Thymus (tissue), 11 donors: ENCODE results near the gene CRIM1. TPM values are rescaled to one million over a fixed set of nuclear protein-coding genes. Genes with fewer than 3 reads are reported as not detected.

Experiments
- DNase-seq, 9 donors: peaks; one replicate each; pipeline ENCODE4 v3.0.0-alpha.2; 2013; ENCODE audit warnings: low spot score in 9 of 9, low read depth in 6 of 9, missing footprints in 1 of 9
- H3K27ac ChIP-seq, 2 donors: one replicate each; pipeline ENCODE4 v1.5.1; 2013; ENCODE audit warnings: control low read depth in 1 of 2, low read depth in 1 of 2, low read length in 1 of 2, mild to moderate bottlenecking in 1 of 2, moderate library complexity in 1 of 2
- H3K27me3 ChIP-seq, 2 donors: one replicate each; pipeline ENCODE4 v1.5.1; 2013; ENCODE audit warnings: low read length in 1 of 2; ENCODE audit not compliant: control insufficient read depth in 2 of 2, insufficient read depth in 1 of 2
- H3K36me3 ChIP-seq, 2 donors: one replicate each; pipeline ENCODE4 v1.5.1; 2013; ENCODE audit warnings: low read length in 1 of 2, mild to moderate bottlenecking in 1 of 2, moderate library complexity in 1 of 2; ENCODE audit not compliant: control insufficient read depth in 2 of 2, insufficient read depth in 2 of 2
- H3K4me1 ChIP-seq, 2 donors: one replicate each; pipeline ENCODE4 v1.5.1; 2013; ENCODE audit warnings: low read length in 2 of 2; ENCODE audit not compliant: control insufficient read depth in 2 of 2, insufficient read depth in 2 of 2
- H3K4me3 ChIP-seq, 2 donors: one replicate each; pipeline ENCODE4 v1.5.1; 2013; ENCODE audit warnings: low read length in 2 of 2, control low read depth in 1 of 2, mild to moderate bottlenecking in 1 of 2
- H3K9me3 ChIP-seq, 2 donors: one replicate each; pipeline ENCODE4 v1.5.1; 2013; ENCODE audit warnings: low read length in 1 of 2, mild to moderate bottlenecking in 1 of 2; ENCODE audit not compliant: control insufficient read depth in 2 of 2, insufficient read depth in 1 of 2
- WGBS: extraction: QIAGEN DNeasy Blood & Tissue Kit; methylation state at CpG from one replicate; pipeline ENCODE4 v1.1.7; 2013; 5-methylcytosine and 5-hydroxymethylcytosine counted together
- polyA plus RNA-seq: library from polyadenylated mRNA; stranded (reverse); fragments of 200-250 nt; gene quantifications from one replicate; pipeline ENCODE4 v1.2.3, GENCODE V29; 2013
- total RNA-seq: library from RNA; stranded (reverse); fragments of 120-200 nt; gene quantifications from one replicate; pipeline ENCODE4 v1.2.4, GENCODE V29; 2013
- donor health status: healthy.

Gene CRIM1
- total and polyA plus RNA-seq, 2 donors: 9.1 to 24.3 TPM

DNA sequence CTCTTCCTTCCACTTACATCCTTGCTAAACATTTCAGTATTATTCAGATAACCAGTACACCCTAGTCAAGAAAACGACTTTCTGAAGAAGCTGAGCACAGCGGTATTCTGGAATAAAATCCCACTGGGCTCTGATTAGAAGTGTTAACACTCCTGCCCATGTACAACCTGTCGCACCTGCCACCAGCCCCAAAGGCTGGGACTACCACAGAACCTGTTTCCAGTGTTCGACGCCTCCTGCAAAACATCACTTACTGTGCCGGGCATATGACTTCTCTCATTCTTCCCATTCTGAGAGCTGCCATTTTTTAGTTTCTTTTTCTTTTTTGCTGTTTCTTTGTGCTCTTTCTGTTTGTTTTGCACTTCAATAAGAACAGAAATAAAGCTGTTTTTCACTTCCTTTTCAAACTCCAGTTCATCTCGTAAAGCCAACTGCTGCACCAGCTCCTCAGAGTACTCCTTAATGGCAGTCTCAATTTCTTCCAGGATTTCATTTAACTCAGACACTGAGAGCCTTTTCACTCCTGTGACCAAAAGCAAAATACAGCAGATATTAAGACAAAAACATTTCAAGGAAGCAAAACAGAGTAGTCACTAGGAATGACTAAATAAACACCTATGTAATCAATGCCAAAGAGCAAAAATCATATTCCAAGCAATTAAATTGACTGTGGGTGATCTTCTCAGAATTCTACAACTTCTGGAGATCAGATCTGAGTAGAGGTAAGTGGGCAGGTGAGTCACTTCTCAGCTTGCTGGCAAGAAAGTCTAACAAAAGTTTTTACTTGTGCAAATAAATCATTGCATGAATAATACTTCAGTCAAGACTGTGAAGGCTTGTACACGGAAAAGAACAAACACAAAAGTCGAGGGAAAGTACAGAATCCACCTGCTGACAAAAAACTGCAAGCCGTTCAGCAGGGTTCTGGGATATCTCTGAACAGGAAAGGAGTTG is 223.0 kb downstream of the CRIM1 start:
- H3K4me1 ChIP-seq: no peaks in the 10 kb centered on the region
- H3K27ac ChIP-seq: no peak overlapping the region
- no peak overlapping the region for H3K4me3 ChIP-seq
- no peaks in the 10 kb centered on the region for H3K27me3 ChIP-seq
- no peaks in the 10 kb centered on the region for H3K9me3 ChIP-seq
- DNase-seq: no peak
- WGBS: 95% methylated on average over 10 of the region's 10 CpGs
- H3K36me3 ChIP-seq: peaks cover 8 to 63% of the 10 kb centered on the region in 2 donors

DNA sequence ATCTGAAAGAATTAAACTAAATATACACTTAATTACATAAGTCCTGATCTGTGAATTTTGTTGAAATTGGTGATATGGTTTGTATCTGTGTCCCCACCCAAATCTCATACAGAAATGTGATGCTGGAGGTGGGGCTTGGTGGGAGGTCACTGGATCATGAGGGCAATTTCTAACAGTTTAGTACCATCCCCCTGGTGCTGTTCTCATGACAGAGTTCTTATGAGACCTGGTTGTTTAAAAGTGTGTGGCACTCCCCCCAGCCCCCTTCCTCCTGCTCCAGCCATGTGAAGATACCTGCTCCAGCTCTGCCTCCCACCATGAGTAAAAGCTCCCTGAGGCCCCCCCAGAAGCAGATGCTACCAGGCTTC is 223.7 kb downstream of the CRIM1 start:
- H3K27me3 ChIP-seq: no peaks in the 10 kb centered on the region
- H3K4me3 ChIP-seq: no peak overlapping the region
- H3K9me3 ChIP-seq: no peaks in the 10 kb centered on the region
- H3K4me1 ChIP-seq: no peaks in the 10 kb centered on the region
- H3K27ac ChIP-seq: no peak overlapping the region
- no peak for DNase-seq
- peaks cover 14 to 65% of the 10 kb centered on the region in 2 donors for H3K36me3 ChIP-seq

DNA sequence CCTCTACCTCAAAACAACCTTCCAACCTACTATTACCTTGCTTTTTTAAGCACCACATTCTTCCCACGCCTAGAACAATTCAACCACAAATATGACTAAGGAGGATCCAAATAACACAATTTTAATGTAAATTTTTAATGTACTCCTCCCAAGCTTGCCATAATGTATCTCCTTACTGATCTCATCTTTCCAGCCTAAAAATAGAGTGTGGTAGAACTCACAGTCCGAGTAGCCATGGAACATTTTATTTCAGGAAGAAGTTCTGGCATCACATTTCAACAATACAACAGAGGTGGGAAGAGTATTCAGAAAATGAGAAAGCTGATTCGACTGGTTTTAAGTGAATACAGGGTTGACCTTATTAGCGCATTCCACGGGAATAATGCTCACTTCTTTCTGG is 227.0 kb downstream of the CRIM1 start:
- DNase-seq: no peak
- H3K36me3 ChIP-seq: peaks cover 14 to 60% of the 10 kb centered on the region in 2 donors
- H3K4me1 ChIP-seq: no peaks in the 10 kb centered on the region
- H3K4me3 ChIP-seq: no peak overlapping the region
- H3K9me3 ChIP-seq: no peaks in the 10 kb centered on the region
- H3K27me3 ChIP-seq: no peaks in the 10 kb centered on the region
- no peak overlapping the region for H3K27ac ChIP-seq
- WGBS: 98% methylated on average over 5 of the region's 5 CpGs

DNA sequence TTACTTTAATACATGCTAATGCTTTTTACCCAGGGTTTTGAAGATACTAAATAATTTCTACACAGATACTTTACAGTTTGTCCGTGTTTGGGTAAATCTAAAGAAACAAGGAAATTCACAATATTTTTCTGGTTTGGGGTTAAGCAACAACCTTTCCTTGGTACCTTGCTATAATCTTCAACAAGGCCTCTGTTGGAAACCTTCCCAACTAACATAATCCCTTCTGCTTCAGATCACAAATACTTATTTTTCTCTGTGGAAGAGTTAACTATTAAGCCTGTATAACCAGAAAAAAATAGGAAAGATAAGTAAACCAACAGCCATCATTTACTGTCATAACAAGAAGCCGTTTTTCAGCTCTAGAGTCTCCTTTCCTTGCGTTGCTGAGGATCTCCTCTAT is 227.4 kb downstream of the CRIM1 start:
- Histone ChIP-seq H3K9me3 (no peaks in the 10 kb centered on the region), H3K4me1 (no peaks in the 10 kb centered on the region), H3K4me3 (no peak overlapping the region), H3K27ac (no peak overlapping the region), H3K27me3 (no peaks in the 10 kb centered on the region), H3K36me3 (peaks cover 14 to 59% of the 10 kb centered on the region in 2 donors)
- WGBS: 97% methylated on average over 3 of the region's 3 CpGs
- no peak for DNase-seq

DNA sequence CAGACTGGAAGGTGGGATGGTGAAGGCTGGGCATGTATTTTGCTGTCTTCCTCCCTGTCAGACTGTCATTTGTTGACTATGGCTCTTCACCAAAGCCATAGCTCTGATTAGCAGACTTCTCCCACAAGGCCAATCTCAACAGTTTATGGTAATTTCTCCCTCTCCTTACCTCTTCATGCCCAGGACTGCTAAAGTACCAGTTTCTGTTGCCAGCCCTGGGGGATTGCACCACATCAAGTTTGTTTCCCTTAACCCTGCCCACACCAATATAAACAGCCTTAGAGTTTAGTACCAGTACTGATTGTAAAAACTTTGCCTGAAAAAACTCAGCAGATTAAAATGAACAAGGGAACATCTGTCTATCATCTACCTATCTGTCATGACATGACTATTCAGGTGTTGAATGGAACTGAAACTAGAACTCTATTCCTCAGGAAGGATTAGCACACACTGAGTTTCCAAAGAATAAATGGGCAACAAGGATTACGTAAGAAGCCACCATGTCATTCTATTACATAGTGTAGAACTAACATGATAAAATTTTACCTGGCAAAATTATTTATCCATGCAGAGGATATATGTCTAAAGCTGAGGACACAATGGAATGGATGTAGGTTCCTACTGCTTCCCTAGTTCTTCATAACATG is 228.7 kb downstream of the CRIM1 start:
- no peaks in the 10 kb centered on the region for H3K27me3 ChIP-seq
- 100% methylated on average over 1 of the region's 1 CpG for WGBS
- peaks cover 11 to 53% of the 10 kb centered on the region in 2 donors for H3K36me3 ChIP-seq

DNA sequence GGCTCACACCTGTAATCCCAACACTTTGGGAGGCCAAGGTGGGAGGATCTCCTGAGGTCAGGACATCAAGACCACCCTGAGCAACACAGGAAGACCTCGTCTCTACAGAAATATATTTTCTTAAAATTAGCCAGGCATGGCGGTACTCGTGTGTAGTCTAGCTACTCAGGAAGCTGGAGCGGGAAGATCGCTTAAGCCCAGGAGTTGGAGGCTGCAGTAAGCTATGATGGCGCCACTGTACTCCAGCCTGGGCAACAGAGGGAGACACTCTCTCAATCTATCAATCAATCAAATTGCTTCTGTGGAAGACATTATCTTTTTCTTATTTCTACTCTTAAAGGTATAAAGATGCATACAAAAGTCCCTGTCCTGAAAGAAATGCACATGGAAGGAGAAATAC is 231.1 kb downstream of the CRIM1 start:
- WGBS: 97% methylated on average over 6 of the region's 6 CpGs
- no peak for DNase-seq
- Histone ChIP-seq H3K4me1 (no peaks in the 10 kb centered on the region), H3K36me3 (peaks cover 9 to 40% of the 10 kb centered on the region in 2 donors), H3K4me3 (no peak overlapping the region), H3K27ac (no peak overlapping the region), H3K27me3 (no peaks in the 10 kb centered on the region), H3K9me3 (no peaks in the 10 kb centered on the region)

More for the DNA sequence above, 228.7 kb downstream of the CRIM1 start:
- Histone ChIP-seq H3K9me3 (no peaks in the 10 kb centered on the region), H3K27ac (no peak overlapping the region), H3K4me3 (no peak overlapping the region), H3K4me1 (no peaks in the 10 kb centered on the region)
- no peak for DNase-seq

DNA sequence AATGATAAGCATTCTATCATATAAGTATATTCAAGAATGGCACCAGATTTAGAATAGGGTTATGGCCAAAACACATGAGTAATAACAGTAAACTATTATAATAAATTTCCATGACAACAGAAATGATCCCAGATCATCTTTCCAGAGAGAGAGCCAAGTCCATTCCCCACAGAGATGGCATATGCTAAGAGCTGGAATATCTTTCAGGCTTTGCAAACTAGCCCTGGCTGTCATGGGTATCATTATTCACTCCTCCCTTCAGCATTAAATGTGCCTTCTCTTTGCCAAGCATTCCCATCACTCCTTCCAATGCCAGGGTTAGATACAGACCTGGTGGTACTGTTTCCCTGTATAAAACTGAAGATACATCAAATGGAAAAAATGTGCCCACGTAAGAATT is 231.5 kb downstream of the CRIM1 start:
- Histone ChIP-seq H3K27me3 (no peaks in the 10 kb centered on the region), H3K4me1 (no peaks in the 10 kb centered on the region), H3K36me3 (peaks cover 9 to 40% of the 10 kb centered on the region in 2 donors), H3K27ac (no peak overlapping the region), H3K4me3 (no peak overlapping the region), H3K9me3 (no peaks in the 10 kb centered on the region)
- DNase-seq: no peak
- 100% methylated on average over 1 of the region's 1 CpG for WGBS

DNA sequence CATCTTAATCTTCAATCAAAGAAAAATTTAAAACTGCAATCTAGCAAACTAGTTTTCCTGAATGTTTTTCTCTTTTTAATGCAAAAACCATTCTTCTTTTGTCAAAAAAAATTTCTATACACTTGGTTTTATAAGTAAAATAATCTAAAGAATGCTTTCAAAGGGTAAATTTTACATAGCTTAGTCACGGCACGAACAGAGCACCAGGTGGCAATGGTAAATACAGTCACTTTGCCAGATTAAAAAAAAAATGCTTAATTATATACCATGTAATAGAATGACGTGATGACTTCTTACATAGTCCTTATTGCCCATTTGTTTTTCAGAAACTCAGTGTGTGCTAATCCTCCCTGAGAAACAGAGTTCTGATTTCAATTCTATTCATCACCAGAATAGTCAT is 232.0 kb downstream of the CRIM1 start:
- no peaks in the 10 kb centered on the region for H3K27me3 ChIP-seq
- H3K36me3 ChIP-seq: peaks cover 9 to 37% of the 10 kb centered on the region in 2 donors
- H3K27ac ChIP-seq: no peak overlapping the region
- H3K9me3 ChIP-seq: no peaks in the 10 kb centered on the region
- 97% methylated on average over 3 of the region's 3 CpGs for WGBS
- H3K4me1 ChIP-seq: no peaks in the 10 kb centered on the region
- H3K4me3 ChIP-seq: no peak overlapping the region
- no peak for DNase-seq

DNA sequence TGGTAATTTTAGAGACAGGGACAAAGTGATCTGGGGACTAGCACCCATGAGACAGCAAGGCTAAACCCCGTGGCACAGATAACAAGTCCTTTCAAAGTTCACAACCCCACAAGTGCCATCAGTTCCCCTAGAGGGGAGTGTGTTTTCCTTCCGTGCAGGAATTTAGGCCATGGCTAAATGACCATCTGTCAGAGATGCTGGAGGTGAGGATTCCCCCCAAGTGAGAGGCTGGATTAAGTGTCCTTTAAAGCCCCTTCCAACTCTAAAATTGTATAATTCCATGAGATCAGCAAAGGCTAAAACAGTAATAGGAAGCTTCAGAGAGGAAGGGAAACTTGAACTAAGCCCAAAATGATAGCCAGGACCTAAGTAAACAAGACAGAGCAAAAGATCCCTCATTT is 233.7 kb downstream of the CRIM1 start:
- H3K27ac ChIP-seq: no peak overlapping the region
- no peaks in the 10 kb centered on the region for H3K9me3 ChIP-seq
- no peaks in the 10 kb centered on the region for H3K4me1 ChIP-seq
- no peak for DNase-seq
- peaks cover 4 to 24% of the 10 kb centered on the region in 2 donors for H3K36me3 ChIP-seq
- no peak overlapping the region for H3K4me3 ChIP-seq
- WGBS: 94% methylated on average over 2 of the region's 2 CpGs
- H3K27me3 ChIP-seq: no peaks in the 10 kb centered on the region
